ENCODE results near the gene NTN1.
"Not testable (repeated sequence)": the region's sequence is repeated elsewhere in the genome, so short reads cannot be mapped to it uniquely, and the experiment has no call there.

Gene NTN1

GRCh38 chr17:9144502-9145249, 123.4 kb downstream of the NTN1 start:
- Mint-ChIP-seq H3K36me3 (ENCODE audit: low read depth) (no peaks in the 10 kb centered on the region), H3K4me1 (ENCODE audit: low read depth) (no peaks in the 10 kb centered on the region), H3K4me3 (no peak overlapping the region), H3K27ac (no peak overlapping the region), H3K27me3 (ENCODE audit: low read depth) (no peaks in the 10 kb centered on the region), H3K9me3 (no peaks in the 10 kb centered on the region)
- DNase-seq (ENCODE audit: low spot score), result no peak

GRCh38 chr17:9146064-9146463, 124.8 kb downstream of the NTN1 start:
- Mint-ChIP-seq H3K36me3 (ENCODE audit: low read depth) (no peaks in the 10 kb centered on the region), H3K27ac (no peak overlapping the region), H3K9me3 (no peaks in the 10 kb centered on the region), H3K27me3 (ENCODE audit: low read depth) (no peaks in the 10 kb centered on the region), H3K4me3 (no peak overlapping the region), H3K4me1 (ENCODE audit: low read depth) (no peaks in the 10 kb centered on the region)
- no peak for DNase-seq (ENCODE audit: low spot score)

- H3K4me3 Mint-ChIP-seq, result no peak overlapping the region
- no peak overlapping the region for H3K27ac Mint-ChIP-seq
- no peaks in the 10 kb centered on the region for H3K36me3 Mint-ChIP-seq (ENCODE audit: low read depth)
- no peak for DNase-seq (ENCODE audit: low spot score)
- no peaks in the 10 kb centered on the region for H3K4me1 Mint-ChIP-seq (ENCODE audit: low read depth)
- no peaks in the 10 kb centered on the region for H3K9me3 Mint-ChIP-seq
- H3K27me3 Mint-ChIP-seq (ENCODE audit: low read depth), result no peaks in the 10 kb centered on the region
These were observed 127.7 kb downstream of the NTN1 start for GRCh38 chr17:9148905-9149525.

- H3K27me3 Mint-ChIP-seq (ENCODE audit: low read depth), result no peaks in the 10 kb centered on the region
- H3K9me3 Mint-ChIP-seq, result no peaks in the 10 kb centered on the region
- no peaks in the 10 kb centered on the region for H3K4me1 Mint-ChIP-seq (ENCODE audit: low read depth)
- no peak for DNase-seq (ENCODE audit: low spot score)
- H3K27ac Mint-ChIP-seq, result no peak overlapping the region
- H3K36me3 Mint-ChIP-seq (ENCODE audit: low read depth), result no peaks in the 10 kb centered on the region
- no peak overlapping the region for H3K4me3 Mint-ChIP-seq
These were observed 129.3 kb downstream of the NTN1 start for GRCh38 chr17:9150446-9151090.

GRCh38 chr17:9151091-9151490, 129.8 kb downstream of the NTN1 start:
- no peaks in the 10 kb centered on the region for H3K36me3 Mint-ChIP-seq (ENCODE audit: low read depth)
- H3K27ac Mint-ChIP-seq, result no peak overlapping the region
- no peaks in the 10 kb centered on the region for H3K4me1 Mint-ChIP-seq (ENCODE audit: low read depth)
- no peaks in the 10 kb centered on the region for H3K9me3 Mint-ChIP-seq
- no peak overlapping the region for H3K4me3 Mint-ChIP-seq
- DNase-seq (ENCODE audit: low spot score), result no peak
- H3K27me3 Mint-ChIP-seq (ENCODE audit: low read depth), result no peaks in the 10 kb centered on the region

GRCh38 chr17:9151740-9152139, 130.4 kb downstream of the NTN1 start:
- not testable (repeated sequence) for H3K4me1 Mint-ChIP-seq (ENCODE audit: low read depth); H3K4me3 Mint-ChIP-seq; DNase-seq (ENCODE audit: low spot score); H3K27me3 Mint-ChIP-seq (ENCODE audit: low read depth); H3K36me3 Mint-ChIP-seq (ENCODE audit: low read depth); H3K9me3 Mint-ChIP-seq; H3K27ac Mint-ChIP-seq

GRCh38 chr17:9158544-9159452, 137.5 kb downstream of the NTN1 start:
- no peaks in the 10 kb centered on the region for H3K27me3 Mint-ChIP-seq (ENCODE audit: low read depth)
- no peak overlapping the region for H3K27ac Mint-ChIP-seq
- H3K9me3 Mint-ChIP-seq, result no peaks in the 10 kb centered on the region
- no peak overlapping the region for H3K4me3 Mint-ChIP-seq
- H3K4me1 Mint-ChIP-seq (ENCODE audit: low read depth), result no peaks in the 10 kb centered on the region
- H3K36me3 Mint-ChIP-seq (ENCODE audit: low read depth), result no peaks in the 10 kb centered on the region
- no peak for DNase-seq (ENCODE audit: low spot score)

- Mint-ChIP-seq H3K36me3 (ENCODE audit: low read depth) (no peaks in the 10 kb centered on the region), H3K27ac (no peak overlapping the region), H3K27me3 (ENCODE audit: low read depth) (no peaks in the 10 kb centered on the region), H3K4me3 (no peak overlapping the region), H3K4me1 (ENCODE audit: low read depth) (no peaks in the 10 kb centered on the region), H3K9me3 (no peaks in the 10 kb centered on the region)
- DNase-seq (ENCODE audit: low spot score), result no peak
These were observed 141.1 kb downstream of the NTN1 start for GRCh38 chr17:9162275-9162985.

GRCh38 chr17:9166788-9167187, 145.5 kb downstream of the NTN1 start:
- H3K4me3 Mint-ChIP-seq, result no peak overlapping the region
- no peaks in the 10 kb centered on the region for H3K4me1 Mint-ChIP-seq (ENCODE audit: low read depth)
- H3K9me3 Mint-ChIP-seq, result no peaks in the 10 kb centered on the region
- no peaks in the 10 kb centered on the region for H3K27me3 Mint-ChIP-seq (ENCODE audit: low read depth)
- DNase-seq (ENCODE audit: low spot score), result no peak
- H3K27ac Mint-ChIP-seq, result no peak overlapping the region
- H3K36me3 Mint-ChIP-seq (ENCODE audit: low read depth), result no peaks in the 10 kb centered on the region

- no peaks in the 10 kb centered on the region for H3K36me3 Mint-ChIP-seq (ENCODE audit: low read depth)
- no peaks in the 10 kb centered on the region for H3K27me3 Mint-ChIP-seq (ENCODE audit: low read depth)
- no peak for DNase-seq (ENCODE audit: low spot score)
- no peak overlapping the region for H3K27ac Mint-ChIP-seq
- no peaks in the 10 kb centered on the region for H3K4me1 Mint-ChIP-seq (ENCODE audit: low read depth)
- H3K9me3 Mint-ChIP-seq, result no peaks in the 10 kb centered on the region
- no peak overlapping the region for H3K4me3 Mint-ChIP-seq
These were observed 146.1 kb downstream of the NTN1 start for GRCh38 chr17:9167379-9167778.

- H3K36me3 Mint-ChIP-seq (ENCODE audit: low read depth), result no peaks in the 10 kb centered on the region
- no peak for DNase-seq (ENCODE audit: low spot score)
- no peak overlapping the region for H3K4me3 Mint-ChIP-seq
- H3K27me3 Mint-ChIP-seq (ENCODE audit: low read depth), result no peaks in the 10 kb centered on the region
- no peaks in the 10 kb centered on the region for H3K9me3 Mint-ChIP-seq
- no peaks in the 10 kb centered on the region for H3K4me1 Mint-ChIP-seq (ENCODE audit: low read depth)
- H3K27ac Mint-ChIP-seq, result no peak overlapping the region
These were observed 147.8 kb downstream of the NTN1 start for GRCh38 chr17:9169116-9169515.

GRCh38 chr17:9170336-9170735, 149.0 kb downstream of the NTN1 start:
- H3K36me3 Mint-ChIP-seq (ENCODE audit: low read depth), result no peaks in the 10 kb centered on the region
- no peaks in the 10 kb centered on the region for H3K27me3 Mint-ChIP-seq (ENCODE audit: low read depth)
- no peaks in the 10 kb centered on the region for H3K9me3 Mint-ChIP-seq
- no peaks in the 10 kb centered on the region for H3K4me1 Mint-ChIP-seq (ENCODE audit: low read depth)
- no peak for DNase-seq (ENCODE audit: low spot score)
- no peak overlapping the region for H3K27ac Mint-ChIP-seq
- H3K4me3 Mint-ChIP-seq, result no peak overlapping the region

- Mint-ChIP-seq H3K36me3 (ENCODE audit: low read depth) (no peaks in the 10 kb centered on the region), H3K4me1 (ENCODE audit: low read depth) (no peaks in the 10 kb centered on the region), H3K4me3 (no peak overlapping the region), H3K27ac (no peak overlapping the region), H3K27me3 (ENCODE audit: low read depth) (no peaks in the 10 kb centered on the region), H3K9me3 (no peaks in the 10 kb centered on the region)
- DNase-seq (ENCODE audit: low spot score), result no peak
These were observed 149.5 kb downstream of the NTN1 start for GRCh38 chr17:9170853-9171252.
